H9 (cell line): ENCODE measurements around the gene VAV2. TPM values are rescaled to one million over a fixed set of nuclear protein-coding genes. Genes with fewer than 3 reads are reported as not detected.

Source experiments
- DNase-seq: peaks from one replicate; pipeline ENCODE4 v3.0.0-alpha.2; 2017
- H2AFZ ChIP-seq: one replicate; pipeline ENCODE4 v1.6.1; 2013; ENCODE audit warnings: mild to moderate bottlenecking, low read length, control low read depth, moderate library complexity
- H2AK5ac ChIP-seq: 2 replicates; pipeline ENCODE4 v1.6.1; 2013; ENCODE audit warnings: low read length, control low read depth, mixed read lengths; ENCODE audit not compliant: insufficient read length
- H2BK120ac ChIP-seq: one replicate; pipeline ENCODE4 v1.6.1; 2013; ENCODE audit warnings: low read depth, mild to moderate bottlenecking, low read length, control low read depth, inconsistent platforms; ENCODE audit not compliant: poor library complexity, severe bottlenecking
- H2BK12ac ChIP-seq: 2 replicates; pipeline ENCODE4 v1.6.1; 2013; ENCODE audit warnings: low read length, control low read depth, mixed read lengths, low read depth; ENCODE audit not compliant: insufficient read length
- H2BK15ac ChIP-seq: 2 replicates; pipeline ENCODE4 v1.6.1; 2013; ENCODE audit warnings: low read depth, low read length, control low read depth
- H2BK20ac ChIP-seq: one replicate; pipeline ENCODE4 v1.6.1; 2013; ENCODE audit warnings: low read depth, mild to moderate bottlenecking, low read length, control low read depth, inconsistent platforms; ENCODE audit not compliant: poor library complexity, severe bottlenecking
- H2BK5ac ChIP-seq: 2 replicates; pipeline ENCODE4 v1.6.1; 2013; ENCODE audit warnings: low read length, control low read depth, mixed read lengths; ENCODE audit not compliant: insufficient read length
- H3K14ac ChIP-seq: 2 replicates; pipeline ENCODE4 v1.6.1; 2013; ENCODE audit warnings: low read length, control low read depth; ENCODE audit not compliant: insufficient read depth
- H3K18ac ChIP-seq: 2 replicates; pipeline ENCODE4 v1.6.1; 2013; ENCODE audit warnings: low read depth, mild to moderate bottlenecking, mixed read lengths, low read length, control low read depth; ENCODE audit not compliant: insufficient read length
- H3K23ac ChIP-seq: 2 replicates; pipeline ENCODE4 v1.6.1; 2013; ENCODE audit warnings: low read length, control low read depth, mixed read lengths, low read depth; ENCODE audit not compliant: insufficient read length
- H3K23me2 ChIP-seq: 2 replicates; pipeline ENCODE4 v1.6.1; 2013; ENCODE audit warnings: low read depth, mild to moderate bottlenecking, mixed read lengths, low read length, control low read depth; ENCODE audit not compliant: insufficient read length, poor library complexity, severe bottlenecking
- H3K27ac ChIP-seq: 2 replicates; pipeline ENCODE4 v1.5.1; 2013; ENCODE audit warnings: low read length, control low read depth, mixed read lengths, low read depth; ENCODE audit not compliant: insufficient read length
- H3K27me3 ChIP-seq: 2 replicates; pipeline ENCODE4 v1.6.1; 2013; ENCODE audit warnings: low read length, control low read depth, inconsistent platforms; ENCODE audit not compliant: insufficient read depth
- H3K4ac ChIP-seq: 2 replicates; pipeline ENCODE4 v1.6.1; 2013; ENCODE audit warnings: low read depth, mild to moderate bottlenecking, control low read depth, inconsistent platforms, low read length, moderate library complexity
- H3K4me1 ChIP-seq: 2 replicates; pipeline ENCODE4 v1.6.1; 2013; ENCODE audit warnings: low read length, control low read depth, inconsistent platforms; ENCODE audit not compliant: insufficient read depth
- H3K4me2 ChIP-seq: 2 replicates; pipeline ENCODE4 v1.6.1; 2013; ENCODE audit warnings: low read length, control low read depth, mixed read lengths; ENCODE audit not compliant: insufficient read length, insufficient read depth
- H3K56ac ChIP-seq: 2 replicates; pipeline ENCODE4 v1.6.1; 2013; ENCODE audit warnings: low read depth, mild to moderate bottlenecking, mixed read lengths, low read length, control low read depth; ENCODE audit not compliant: insufficient read length
- H3K79me1 ChIP-seq: 2 replicates; pipeline ENCODE4 v1.6.1; 2013; ENCODE audit warnings: low read depth, mild to moderate bottlenecking, moderate library complexity, low read length, control low read depth, inconsistent platforms; ENCODE audit not compliant: insufficient read depth, poor library complexity, severe bottlenecking
- H3K79me2 ChIP-seq: 2 replicates; pipeline ENCODE4 v1.6.1; 2013; ENCODE audit warnings: low read length, control low read depth, inconsistent platforms; ENCODE audit not compliant: insufficient read depth
- H3K9ac ChIP-seq: 2 replicates; pipeline ENCODE4 v1.6.1; 2013; ENCODE audit warnings: low read length, control low read depth, mixed read lengths; ENCODE audit not compliant: insufficient read length; ENCODE audit errors: extremely low read depth
- H3K9me3 ChIP-seq: one replicate; pipeline ENCODE4 v1.6.1; 2013; ENCODE audit warnings: low read depth, low read length, inconsistent platforms; ENCODE audit not compliant: control insufficient read depth
- H3T11ph ChIP-seq: one replicate; pipeline ENCODE4 v1.6.1; 2013; ENCODE audit warnings: mild to moderate bottlenecking, low read length, control low read depth, inconsistent platforms
- H4K20me1 ChIP-seq: one replicate; pipeline ENCODE4 v1.6.1; 2013; ENCODE audit not compliant: control insufficient read depth, insufficient read length, insufficient read depth
- H4K5ac ChIP-seq: 2 replicates; pipeline ENCODE4 v1.6.1; 2013; ENCODE audit warnings: low read depth, mild to moderate bottlenecking, mixed read lengths, low read length, control low read depth; ENCODE audit not compliant: insufficient read length
- H4K8ac ChIP-seq: replicated peaks from 2 replicates; pipeline ENCODE4 v1.6.1; 2013; ENCODE audit warnings: low read length, control low read depth, mixed read lengths, low read depth; ENCODE audit not compliant: insufficient read length
- H4K91ac ChIP-seq: 2 replicates; pipeline ENCODE4 v1.6.1; 2013; ENCODE audit warnings: low read depth, mild to moderate bottlenecking, moderate library complexity, mixed read lengths, low read length, control low read depth; ENCODE audit not compliant: insufficient read length
- H3K27ac Mint-ChIP-seq, 3 experiments: 2 replicates in 2 of 3; 3 replicates in 1 of 3; pipeline ENCODE4 v1.8.0; 2020 to 2021; ENCODE audit warnings: mixed read lengths in 3 of 3, mild to moderate bottlenecking in 1 of 3, moderate library complexity in 1 of 3
- H3K27me3 Mint-ChIP-seq: 2 replicates; pipeline ENCODE4 v1.8.0; 2021; ENCODE audit warnings: low read depth, mild to moderate bottlenecking, moderate library complexity, mixed read lengths
- H3K36me3 Mint-ChIP-seq, 3 experiments: 2 replicates in 2 of 3; 3 replicates in 1 of 3; pipeline ENCODE4 v1.8.0; 2020 to 2021; ENCODE audit warnings: low read depth in 3 of 3, mixed read lengths in 3 of 3; ENCODE audit not compliant: insufficient read depth in 1 of 3
- H3K4me1 Mint-ChIP-seq, 2 experiments: 2 replicates each; pipeline ENCODE4 v1.8.0; 2020; ENCODE audit warnings: mixed read lengths in 2 of 2
- H3K4me3 Mint-ChIP-seq, 2 experiments: 2 replicates in 1 of 2; 3 replicates in 1 of 2; pipeline ENCODE4 v1.8.0; 2020 to 2021; ENCODE audit warnings: mild to moderate bottlenecking in 2 of 2, mixed read lengths in 2 of 2, moderate library complexity in 1 of 2
- H3K9me3 Mint-ChIP-seq, 2 experiments: 2 replicates in 1 of 2; 3 replicates in 1 of 2; pipeline ENCODE4 v1.8.0; 2020; ENCODE audit warnings: mild to moderate bottlenecking in 2 of 2, mixed read lengths in 2 of 2, moderate library complexity in 1 of 2
- CTCF ChIP-seq: fragments of 200-600 bp; sonication (generic); conservative IDR thresholded peaks from 3 replicates; pipeline ENCODE4 v1.8.0; 2021; ENCODE audit warnings: antibody characterized with exemption, mild to moderate bottlenecking
- WGBS: extraction: QIAGEN DNeasy Blood & Tissue Kit; methylation state at CpG from one replicate; pipeline ENCODE4 v1.1.7; 2013; ENCODE audit warnings: missing lambda C conversion rate, low lambda C conversion rate, mixed read lengths; ENCODE audit not compliant: insufficient read length; ENCODE audit errors: extremely low coverage; 5-methylcytosine and 5-hydroxymethylcytosine counted together
- total RNA-seq: library from RNA; stranded (reverse); gene quantifications from 2 replicates; pipeline ENCODE4 v1.2.1, GENCODE V29; 2021

The VAV2 gene
- total RNA-seq, 1 experiment from 2014 or later = 58.7 TPM

- no peak overlapping the region for H2BK20ac ChIP-seq
- TF ChIP-seq CTCF = peak; percentile 23; the same call in 1 of the 3 replicates
- H2AK5ac ChIP-seq = no peak overlapping the region
- no peak overlapping the region for H2BK5ac ChIP-seq
- H4K20me1 ChIP-seq = no peaks in the 10 kb centered on the region
- Mint-ChIP-seq H3K27me3 (no peaks in the 10 kb centered on the region), H3K4me1 (peaks cover 62% of the 10 kb centered on the region in 2 experiments), H3K27ac (peak overlapping the region; percentile 87 to 95 (median 87); a peak in 4 of 7 replicates), H3K36me3 (peaks cover 0 to 8% (median 6%) of the 10 kb centered on the region in 3 experiments; a peak in 5 of 7 replicates), H3K9me3 (peaks cover 6 to 7% of the 10 kb centered on the region in 2 experiments; a peak in 4 of 5 replicates), H3K4me3 (no peak overlapping the region; a peak in 1 of 5 replicates)
- H3K27ac ChIP-seq = no peak overlapping the region
- no peaks in the 10 kb centered on the region for H3K9me3 ChIP-seq
- H2AFZ ChIP-seq = no peak overlapping the region
- no CpG with 5 or more reads among the region's 21 CpGs for WGBS
- no peak overlapping the region for H3K4me2 ChIP-seq
- peaks cover 9% of the 10 kb centered on the region; the same call in 1 of the 2 replicates for H3K4me1 ChIP-seq
- H3K79me1 ChIP-seq = peaks cover 19% of the 10 kb centered on the region
- H3K9ac ChIP-seq = no peak overlapping the region
- no peak overlapping the region for H4K5ac ChIP-seq
- H3K27me3 ChIP-seq = no peaks in the 10 kb centered on the region
- H3K79me2 ChIP-seq = peaks cover 15% of the 10 kb centered on the region; the same call in 1 of the 2 replicates
- peak overlapping the region; percentile 17; the same call in 1 of the 2 replicates for H3K14ac ChIP-seq
- no peak for DNase-seq
- no peak overlapping the region for H3T11ph ChIP-seq
- no peak overlapping the region for H2BK120ac ChIP-seq
- H3K23ac ChIP-seq = no peak overlapping the region
- no peak overlapping the region for H3K4ac ChIP-seq
- peak overlapping the region; percentile 58 for H3K18ac ChIP-seq
- no peak overlapping the region for H4K8ac ChIP-seq
- H4K91ac ChIP-seq = no peak overlapping the region
- H2BK15ac ChIP-seq = no peak overlapping the region
- H3K56ac ChIP-seq = no peak overlapping the region
- H3K23me2 ChIP-seq = no peaks in the 10 kb centered on the region
- no peak overlapping the region for H2BK12ac ChIP-seq
Observed at GRCh38 chr9:133960568-133961129, 31.5 kb downstream of the VAV2 start.
